Activated gamma-delta T cell treated with anti-CD3 and anti-CD28 coated beads, Interleukin-2, amount 50 U/mL, for 16 hours (primary cell): Measurements from ENCODE around the gene ITGA3.

ENCODE experiments used
- DNase-seq: peaks from one replicate; pipeline ENCODE4 v3.0.0-alpha.2; 2020; ENCODE audit warnings: low read depth

ITGA3 gene

DNA sequence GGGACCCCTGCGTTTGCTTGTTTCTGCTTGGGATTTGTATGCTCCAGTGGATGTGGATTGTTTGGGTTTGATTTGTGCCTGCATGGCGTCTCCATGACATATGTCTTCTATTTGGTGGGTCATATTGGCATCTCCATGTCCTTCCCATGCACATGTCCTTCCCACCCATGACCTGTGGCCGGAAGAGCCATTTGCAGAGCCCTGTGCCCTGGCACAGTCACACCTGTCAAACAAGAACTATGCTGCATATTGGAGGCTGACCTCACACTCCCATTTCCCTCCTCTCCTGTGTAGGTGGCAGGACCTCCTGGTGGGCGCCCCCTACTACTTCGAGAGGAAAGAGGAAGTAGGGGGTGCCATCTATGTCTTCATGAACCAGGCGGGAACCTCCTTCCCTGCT, 15.8 kb downstream of the ITGA3 start:
- no peak for DNase-seq

GRCh38 chr17:50072130-50072529, 16.2 kb downstream of the ITGA3 start:
- DNase-seq = no peak

DNA sequence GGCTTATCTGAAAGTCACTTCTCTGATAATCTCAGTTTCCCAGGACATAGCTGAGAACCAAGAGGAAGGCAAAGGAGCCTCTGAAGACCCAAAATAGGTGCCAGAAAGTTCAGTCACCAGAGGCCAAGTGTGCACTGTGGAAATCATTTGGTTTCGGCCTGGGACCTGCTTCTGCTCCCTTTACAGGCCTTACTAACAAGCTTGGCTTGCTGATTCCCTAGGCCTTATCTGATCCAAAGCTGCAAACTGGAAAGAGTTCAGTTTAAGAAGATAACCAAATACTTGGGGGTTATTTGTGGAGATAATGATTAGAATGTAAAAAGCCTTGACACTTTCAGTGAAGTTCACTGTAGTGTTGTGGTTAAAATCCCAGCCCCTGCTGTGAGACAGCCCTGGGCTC, 17.0 kb downstream of the ITGA3 start:
- DNase-seq = no peak

DNA sequence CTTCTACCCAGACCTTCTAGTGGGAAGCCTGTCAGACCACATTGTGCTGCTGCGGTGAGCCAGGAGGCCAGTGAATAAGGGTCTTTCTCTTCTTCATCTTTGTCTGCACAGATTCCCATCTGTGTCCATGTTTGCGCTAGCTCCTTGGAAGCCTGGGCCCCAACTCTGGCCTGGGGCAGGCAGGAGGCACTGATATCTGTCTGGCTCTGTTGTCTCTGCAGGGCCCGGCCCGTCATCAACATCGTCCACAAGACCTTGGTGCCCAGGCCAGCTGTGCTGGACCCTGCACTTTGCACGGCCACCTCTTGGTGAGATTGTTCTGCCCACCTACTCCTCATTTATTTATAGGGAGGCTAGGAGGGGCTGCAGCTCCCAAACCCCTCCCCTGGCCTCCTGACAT, 18.3 kb downstream of the ITGA3 start:
- DNase-seq = no peak

DNA sequence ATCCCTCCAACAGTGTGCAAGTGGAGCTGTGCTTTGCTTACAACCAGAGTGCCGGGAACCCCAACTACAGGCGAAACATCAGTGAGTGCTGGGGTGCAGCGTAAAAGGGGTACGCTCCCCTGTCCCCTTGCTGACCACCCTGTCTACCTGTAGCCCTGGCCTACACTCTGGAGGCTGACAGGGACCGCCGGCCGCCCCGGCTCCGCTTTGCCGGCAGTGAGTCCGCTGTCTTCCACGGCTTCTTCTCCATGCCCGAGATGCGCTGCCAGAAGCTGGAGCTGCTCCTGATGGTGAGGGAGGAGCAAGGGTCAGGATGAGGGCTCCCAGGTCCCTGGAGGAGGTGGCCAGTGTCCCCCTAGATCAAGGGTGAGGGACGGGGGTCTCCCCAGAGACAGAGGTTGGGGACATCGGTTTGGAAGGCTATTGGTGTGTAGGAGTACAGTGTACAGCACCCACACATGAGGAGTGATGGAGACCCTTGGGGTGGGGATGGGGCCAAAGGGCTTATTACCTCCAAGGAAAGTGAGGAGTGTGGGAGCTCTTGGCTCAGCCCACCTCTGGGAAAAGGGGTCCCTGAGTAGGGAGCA, 19.6 kb downstream of the ITGA3 start:
- DNase-seq = no peak

GRCh38 chr17:50076221-50076590, 20.3 kb downstream of the ITGA3 start:
- DNase-seq = no peak

- no peak for DNase-seq
Observed at GRCh38 chr17:50076591-50077235, 20.8 kb downstream of the ITGA3 start.

DNA sequence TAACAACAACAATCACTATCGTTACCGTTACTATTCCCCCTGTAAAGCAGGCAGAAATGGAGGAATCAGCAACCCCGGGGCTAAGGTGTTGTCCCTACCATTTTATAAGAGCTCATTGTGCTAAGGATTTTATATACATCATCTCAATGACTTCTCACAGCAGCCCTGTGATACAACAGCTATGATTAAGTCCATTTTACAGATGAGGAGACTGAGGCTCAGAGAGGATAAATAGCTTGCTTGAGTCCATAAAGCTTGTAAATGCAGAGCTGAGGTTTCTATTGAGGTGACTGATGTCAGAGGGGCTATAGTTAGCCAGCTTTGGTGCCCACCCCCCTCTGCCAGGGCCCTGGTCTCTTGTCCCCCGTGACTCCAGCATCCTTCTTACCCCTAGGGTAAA, 22.5 kb downstream of the ITGA3 start:
- DNase-seq = no peak

GRCh38 chr17:50079334-50080095, 23.6 kb downstream of the ITGA3 start:
- DNase-seq = no peak

- DNase-seq = no peak
Observed at GRCh38 chr17:50080096-50080480, 24.2 kb downstream of the ITGA3 start.

GRCh38 chr17:50080827-50081226, 24.9 kb downstream of the ITGA3 start:
- no peak for DNase-seq

- DNase-seq = no peak
Observed at GRCh38 chr17:50081757-50082156, 25.8 kb downstream of the ITGA3 start.

GRCh38 chr17:50087246-50087911, 31.5 kb downstream of the ITGA3 start:
- DNase-seq = peak; percentile 64

DNA sequence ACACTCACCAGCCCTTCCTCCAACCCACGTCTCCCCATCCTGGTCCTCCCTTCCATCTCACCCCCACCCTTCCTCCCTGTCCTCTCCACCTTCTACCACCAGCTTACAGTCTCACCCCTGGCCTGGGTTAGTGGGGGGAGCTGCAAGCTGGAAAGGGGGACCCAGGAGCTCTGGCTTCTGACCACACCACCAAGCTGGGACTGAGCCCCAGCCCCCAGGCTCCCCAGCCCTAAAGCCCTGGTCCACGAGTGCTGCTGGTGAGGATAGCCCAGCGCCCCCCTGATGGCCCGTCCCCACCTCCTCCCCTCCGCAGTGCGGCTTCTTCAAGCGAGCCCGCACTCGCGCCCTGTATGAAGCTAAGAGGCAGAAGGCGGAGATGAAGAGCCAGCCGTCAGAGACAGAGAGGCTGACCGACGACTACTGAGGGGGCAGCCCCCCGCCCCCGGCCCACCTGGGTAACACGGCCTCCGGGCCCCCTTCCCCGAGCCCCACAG, 32.0 kb downstream of the ITGA3 start:
- no peak for DNase-seq

- no peak for DNase-seq
Observed at GRCh38 chr17:50088952-50089825, 33.3 kb downstream of the ITGA3 start.

- DNase-seq = no peak
Observed at GRCh38 chr17:50090071-50090470, 34.2 kb downstream of the ITGA3 start.

DNA sequence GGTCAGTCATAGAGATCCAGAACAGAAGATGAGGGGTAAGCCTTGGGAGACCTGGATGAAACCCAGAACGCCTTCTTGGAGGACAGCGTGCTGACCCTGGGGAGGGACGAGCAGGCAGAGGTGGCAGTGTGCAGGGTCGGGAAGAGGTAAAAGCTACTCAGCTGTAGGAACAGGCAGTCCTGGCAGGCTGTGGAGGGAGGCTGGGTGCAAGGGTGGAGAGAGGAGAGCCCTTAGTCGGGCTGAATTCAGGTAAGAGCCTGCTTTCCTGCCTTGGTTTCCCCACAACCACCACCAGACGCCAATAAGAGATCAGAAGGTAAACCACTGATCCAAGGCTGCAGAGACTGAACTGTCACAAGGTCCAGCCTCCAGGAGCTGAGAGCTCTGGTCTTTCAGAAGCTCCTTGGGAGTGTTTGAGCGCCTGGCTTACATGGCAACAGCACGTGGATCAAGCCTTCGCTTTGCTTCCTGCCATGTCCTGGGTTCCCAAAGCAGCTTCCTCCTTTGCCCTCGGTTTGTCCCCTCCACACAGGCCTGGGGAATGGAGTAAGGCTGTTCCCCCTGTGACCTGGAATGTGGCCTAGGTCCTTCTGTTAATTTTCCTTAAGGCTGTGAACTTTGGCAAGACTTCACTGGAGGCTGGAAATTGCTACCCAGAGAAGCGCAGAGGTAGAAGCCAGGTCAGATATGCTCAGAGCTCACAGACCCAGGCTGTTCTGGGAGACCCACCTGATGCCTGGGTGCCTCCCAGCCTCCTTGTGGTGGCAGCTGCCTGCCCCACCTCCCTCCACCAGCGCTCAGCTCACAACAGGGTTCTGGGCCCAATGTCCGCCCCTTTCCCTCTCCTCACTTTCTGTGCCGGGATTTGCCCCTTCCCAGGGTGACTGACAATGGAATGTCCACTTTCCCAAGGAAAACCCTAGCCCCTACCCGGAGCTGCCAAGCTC, 35.3 kb downstream of the ITGA3 start:
- DNase-seq = no peak

GRCh38 chr17:50091918-50092285, 36.0 kb downstream of the ITGA3 start:
- no peak for DNase-seq

DNA sequence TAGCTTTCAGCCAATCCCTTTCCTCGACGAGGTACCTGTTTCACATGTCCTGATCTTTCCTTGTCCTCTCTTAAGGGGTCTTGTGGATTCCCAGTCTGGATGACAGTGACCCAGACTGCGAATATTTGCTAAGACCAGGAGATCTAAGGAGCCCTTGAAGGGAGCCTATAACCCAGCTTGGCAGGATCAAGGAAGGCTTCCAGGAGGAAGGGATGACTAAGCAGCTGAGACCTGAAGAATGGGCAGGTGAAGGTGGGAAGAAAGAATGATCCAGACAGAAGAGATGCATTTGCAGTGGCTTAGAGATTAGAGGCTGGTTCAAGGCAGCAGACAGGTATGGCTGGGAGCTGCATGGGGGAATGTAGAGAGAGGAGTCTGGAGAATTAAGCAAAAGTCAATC, 37.3 kb downstream of the ITGA3 start:
- no peak for DNase-seq

GRCh38 chr17:50093807-50094206, 37.9 kb downstream of the ITGA3 start:
- no peak for DNase-seq

DNA sequence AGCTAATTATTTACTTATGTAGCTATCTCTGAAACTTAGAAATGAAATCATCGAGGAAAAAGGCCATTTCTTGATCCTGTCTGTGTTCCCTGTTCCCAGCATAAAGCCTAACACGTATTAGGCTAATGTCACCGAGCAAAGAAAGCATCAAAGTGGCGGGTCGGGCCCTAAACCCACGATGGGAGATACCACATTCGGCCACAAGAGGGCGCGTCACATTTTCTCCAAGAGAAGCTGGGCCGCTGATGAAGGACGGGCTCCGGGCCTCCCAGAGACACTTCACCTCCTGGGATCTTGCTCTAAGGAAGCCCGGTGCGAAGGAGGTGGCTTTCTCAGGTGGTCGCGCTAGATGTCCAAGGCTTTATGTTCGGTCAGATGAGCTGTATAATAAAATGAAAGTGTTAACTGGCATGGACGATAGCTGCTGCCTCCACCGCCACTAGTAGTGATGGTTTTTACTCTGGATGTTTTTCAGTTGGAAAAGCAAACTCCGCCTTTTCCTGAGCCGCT, 38.4 kb downstream of the ITGA3 start:
- DNase-seq = peak; percentile 89
